Loucy (cell line): ENCODE measurements around the gene TXNRD1.

Experiments
- H2AFZ ChIP-seq: fragments of 200-600 bp; sonication (generic); 2 replicates; pipeline ENCODE4 v1.6.0; 2016; ENCODE audit warnings: antibody characterized with exemption, mild to moderate bottlenecking, low read length, moderate library complexity
- H3F3A ChIP-seq: fragments of 200-600 bp; 2 replicates; pipeline ENCODE4 v1.6.0; 2016; ENCODE audit warnings: antibody characterized with exemption, low read depth, mild to moderate bottlenecking
- H3K27me3 ChIP-seq: fragments of 200-600 bp; sonication (generic); 2 replicates; pipeline ENCODE4 v1.6.1; 2014; ENCODE audit warnings: low read length, mild to moderate bottlenecking; ENCODE audit not compliant: insufficient read depth, poor library complexity, severe bottlenecking
- H3K36me3 ChIP-seq: fragments of 200-600 bp; sonication (generic); 2 replicates; pipeline ENCODE4 v1.6.1; 2016; ENCODE audit warnings: low read length; ENCODE audit not compliant: insufficient read depth
- H3K4me1 ChIP-seq: fragments of 200-600 bp; sonication (generic); 2 replicates; pipeline ENCODE4 v1.5.1; 2014; ENCODE audit warnings: low read length, mild to moderate bottlenecking; ENCODE audit not compliant: insufficient read depth, poor library complexity, severe bottlenecking
- H3K4me2 ChIP-seq: fragments of 200-600 bp; sonication (generic); 2 replicates; pipeline ENCODE4 v1.6.0; 2014; ENCODE audit warnings: antibody characterized with exemption, low read length, low read depth, mild to moderate bottlenecking; ENCODE audit not compliant: poor library complexity, severe bottlenecking
- H3K4me3 ChIP-seq: fragments of 200-600 bp; sonication (generic); 2 replicates; pipeline ENCODE4 v1.5.1; 2014; ENCODE audit warnings: low read length, mild to moderate bottlenecking, mixed read lengths; ENCODE audit not compliant: poor library complexity, severe bottlenecking
- H3K79me2 ChIP-seq: fragments of 200-600 bp; sonication (generic); 2 replicates; pipeline ENCODE4 v1.6.1; 2014; ENCODE audit warnings: low read length; ENCODE audit not compliant: insufficient read depth
- H3K9ac ChIP-seq: fragments of 200-600 bp; sonication (generic); 2 replicates; pipeline ENCODE4 v1.6.0; 2014; ENCODE audit warnings: mild to moderate bottlenecking, low read depth, low read length, moderate library complexity; ENCODE audit not compliant: poor library complexity, severe bottlenecking
- H3K9me2 ChIP-seq: fragments of 200-600 bp; sonication (generic); replicated peaks from 2 replicates; pipeline ENCODE4 v1.6.1; 2016; ENCODE audit warnings: low read depth, low read length, mixed read lengths
- H3K9me3 ChIP-seq: fragments of 200-600 bp; sonication (generic); 2 replicates; pipeline ENCODE4 v1.6.1; 2014; ENCODE audit warnings: mild to moderate bottlenecking, antibody characterized with exemption, low read length, low read depth; ENCODE audit not compliant: insufficient read depth
- H4K20me1 ChIP-seq: fragments of 200-600 bp; sonication (generic); 2 replicates; pipeline ENCODE4 v1.6.0; 2014; ENCODE audit warnings: antibody characterized with exemption, low read length, mild to moderate bottlenecking; ENCODE audit not compliant: insufficient read depth, poor library complexity, severe bottlenecking
- EZH2phosphoT487 ChIP-seq: fragments of 200-600 bp; IDR thresholded peaks from 2 replicates; pipeline ENCODE4 v1.6.1; 2018; ENCODE audit warnings: antibody characterized with exemption, mild to moderate bottlenecking, moderate library complexity, borderline replicate concordance
- TF ChIP-seq, protein P1 (sequence below): fragments of 200-600 bp; sonication (generic); conservative IDR thresholded peaks from 2 replicates; pipeline ENCODE4 v1.5.1; 2014; ENCODE audit warnings: mild to moderate bottlenecking, antibody characterized with exemption, low read length

TXNRD1 gene

DNA sequence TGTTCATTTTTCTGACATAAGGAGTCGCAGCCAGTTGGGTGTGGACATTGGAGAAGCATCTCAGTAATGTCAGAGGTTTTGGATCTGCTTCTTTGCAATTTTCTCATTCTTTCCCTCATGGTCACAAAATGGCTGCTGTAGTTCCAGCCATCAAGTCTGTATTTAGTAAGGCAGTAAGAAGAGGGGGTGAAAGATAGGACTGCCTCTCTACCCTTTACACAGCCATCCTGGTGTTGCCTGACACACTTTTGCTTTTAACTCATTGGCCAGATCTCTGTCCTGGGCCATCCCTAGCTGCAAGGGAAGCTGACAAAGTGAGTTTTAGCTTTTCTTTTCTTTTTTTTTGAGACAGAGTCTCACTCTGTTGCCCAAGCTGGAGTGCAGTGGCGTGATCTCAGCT lies 154.1 kb downstream of the TXNRD1 start:
- H2AFZ ChIP-seq: no peak overlapping the region
- H3K4me2 ChIP-seq: no peak overlapping the region

DNA sequence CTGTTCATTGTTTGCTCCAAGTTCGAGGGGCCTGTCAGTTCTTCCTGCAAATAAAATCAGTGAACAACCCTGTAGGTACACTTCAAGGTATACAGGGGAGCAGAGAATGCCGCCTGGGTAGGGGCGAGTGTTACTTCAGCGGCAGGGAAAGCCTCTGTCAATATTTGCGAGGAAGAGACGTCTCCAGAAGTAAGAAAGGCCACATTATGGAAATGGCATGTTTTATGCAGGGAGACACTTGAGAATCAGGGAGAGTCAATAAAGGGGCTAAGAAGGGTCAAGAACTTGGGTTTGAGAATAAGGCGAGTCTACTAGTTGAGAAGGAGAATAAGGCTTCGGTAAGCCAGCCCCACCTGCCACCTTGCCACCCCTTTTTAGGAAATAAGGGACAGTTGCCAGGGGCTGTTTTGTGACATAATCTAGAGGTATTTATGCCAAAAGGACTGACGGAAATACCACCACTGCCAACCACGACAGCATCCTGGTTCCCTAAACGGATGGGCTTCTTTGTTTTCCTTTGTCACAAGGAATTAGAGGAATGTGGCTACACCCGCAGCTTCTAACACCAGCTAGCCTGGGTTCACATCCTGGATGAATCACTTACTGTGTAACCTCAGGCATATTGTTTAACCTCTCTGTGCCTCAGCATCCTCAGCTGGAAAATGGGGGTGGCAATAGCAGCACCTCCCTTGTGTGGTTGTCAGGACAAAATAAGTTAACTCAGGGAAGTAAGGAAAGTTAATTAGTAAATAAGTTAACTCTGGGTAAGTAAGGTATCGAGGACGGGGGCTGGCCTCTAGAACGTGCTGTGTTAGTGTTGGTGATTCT lies 155.7 kb downstream of the TXNRD1 start:
- no peak for TF ChIP-seq EZH2phosphoT487
- TF ChIP-seq, protein P1, sequence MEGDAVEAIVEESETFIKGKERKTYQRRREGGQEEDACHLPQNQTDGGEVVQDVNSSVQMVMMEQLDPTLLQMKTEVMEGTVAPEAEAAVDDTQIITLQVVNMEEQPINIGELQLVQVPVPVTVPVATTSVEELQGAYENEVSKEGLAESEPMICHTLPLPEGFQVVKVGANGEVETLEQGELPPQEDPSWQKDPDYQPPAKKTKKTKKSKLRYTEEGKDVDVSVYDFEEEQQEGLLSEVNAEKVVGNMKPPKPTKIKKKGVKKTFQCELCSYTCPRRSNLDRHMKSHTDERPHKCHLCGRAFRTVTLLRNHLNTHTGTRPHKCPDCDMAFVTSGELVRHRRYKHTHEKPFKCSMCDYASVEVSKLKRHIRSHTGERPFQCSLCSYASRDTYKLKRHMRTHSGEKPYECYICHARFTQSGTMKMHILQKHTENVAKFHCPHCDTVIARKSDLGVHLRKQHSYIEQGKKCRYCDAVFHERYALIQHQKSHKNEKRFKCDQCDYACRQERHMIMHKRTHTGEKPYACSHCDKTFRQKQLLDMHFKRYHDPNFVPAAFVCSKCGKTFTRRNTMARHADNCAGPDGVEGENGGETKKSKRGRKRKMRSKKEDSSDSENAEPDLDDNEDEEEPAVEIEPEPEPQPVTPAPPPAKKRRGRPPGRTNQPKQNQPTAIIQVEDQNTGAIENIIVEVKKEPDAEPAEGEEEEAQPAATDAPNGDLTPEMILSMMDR: no peak
- peaks cover 20% of the 10 kb centered on the region for H3K4me1 ChIP-seq
- H3K4me3 ChIP-seq: peak overlapping the region; percentile 65
- no peaks in the 10 kb centered on the region for H3K9me2 ChIP-seq
- H3K36me3 ChIP-seq: no peaks in the 10 kb centered on the region
- no peaks in the 10 kb centered on the region; the same call in 1 of the 2 replicates for H3K9me3 ChIP-seq
- no peaks in the 10 kb centered on the region for H3K79me2 ChIP-seq
- H3K9ac ChIP-seq: no peak overlapping the region
- H3F3A ChIP-seq: no peaks in the 10 kb centered on the region
- H4K20me1 ChIP-seq: no peaks in the 10 kb centered on the region
- no peak overlapping the region for H2AFZ ChIP-seq
- no peaks in the 10 kb centered on the region for H3K27me3 ChIP-seq
- peak overlapping the region; percentile 83 for H3K4me2 ChIP-seq

More for the DNA sequence above, 154.1 kb downstream of the TXNRD1 start:
- Histone ChIP-seq H3K4me1 (peaks cover 20% of the 10 kb centered on the region), H3K9ac (no peak overlapping the region), H3K4me3 (no peak overlapping the region), H4K20me1 (no peaks in the 10 kb centered on the region), H3K9me3 (no peaks in the 10 kb centered on the region; the same call in 1 of the 2 replicates), H3K9me2 (no peaks in the 10 kb centered on the region), H3K27me3 (no peaks in the 10 kb centered on the region), H3K79me2 (no peaks in the 10 kb centered on the region), H3F3A (no peaks in the 10 kb centered on the region), H3K36me3 (no peaks in the 10 kb centered on the region)
- TF ChIP-seq EZH2phosphoT487: no peak
- TF ChIP-seq, protein P1: no peak

DNA sequence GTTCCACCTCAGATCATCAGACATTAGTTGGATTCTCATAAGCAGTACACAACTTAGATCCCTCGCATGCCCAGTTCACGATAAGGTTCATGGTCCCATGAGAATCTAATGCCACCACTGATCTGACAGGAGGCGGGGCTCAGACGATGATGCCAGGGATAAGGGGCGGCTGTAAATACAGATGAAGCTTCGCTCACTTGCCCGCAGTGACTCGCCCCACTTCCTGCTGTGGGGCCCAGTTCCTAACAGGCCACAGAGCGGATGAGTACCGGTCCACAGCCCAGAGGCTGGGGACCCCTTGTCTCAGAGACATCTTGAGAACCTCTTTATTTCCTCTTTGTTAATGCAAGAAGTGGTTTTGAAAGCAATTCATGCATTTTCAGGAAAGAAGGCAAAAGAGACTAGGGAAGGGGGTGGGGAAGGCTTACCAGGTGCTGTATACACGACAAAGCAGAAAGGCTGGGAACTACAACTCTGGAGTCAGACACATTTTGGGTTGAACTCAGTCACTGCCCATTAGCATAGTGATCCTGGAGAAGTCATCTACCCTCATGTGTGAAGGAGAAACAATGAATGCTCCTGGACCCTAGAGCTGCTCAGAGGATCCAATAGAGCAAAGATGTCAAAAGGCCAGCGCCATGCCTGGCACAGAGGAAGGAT lies 156.6 kb downstream of the TXNRD1 start:
- peak overlapping the region; percentile 65 for H3K4me3 ChIP-seq
- no peaks in the 10 kb centered on the region for H4K20me1 ChIP-seq
- no peaks in the 10 kb centered on the region; the same call in 1 of the 2 replicates for H3K9me3 ChIP-seq
- peak overlapping the region; percentile 83 for H3K4me2 ChIP-seq
- H3K27me3 ChIP-seq: no peaks in the 10 kb centered on the region
- H3K79me2 ChIP-seq: no peaks in the 10 kb centered on the region
- no peaks in the 10 kb centered on the region for H3F3A ChIP-seq
- H2AFZ ChIP-seq: peak overlapping the region; percentile 24
- H3K36me3 ChIP-seq: no peaks in the 10 kb centered on the region
- no peak for TF ChIP-seq EZH2phosphoT487
- TF ChIP-seq, protein P1: no peak
- peaks cover 20% of the 10 kb centered on the region for H3K4me1 ChIP-seq
- H3K9me2 ChIP-seq: no peaks in the 10 kb centered on the region
- peak overlapping the region; percentile 62 for H3K9ac ChIP-seq
